Sigmoid colon (tissue), 7 donors: ENCODE data around the gene TMSB10. TPM values are rescaled to one million over a fixed set of nuclear protein-coding genes. Genes with fewer than 3 reads are reported as not detected.

Experiments used
- DNase-seq: peaks from one replicate; pipeline ENCODE4 v3.0.0-alpha.2; 2019
- H3K27ac ChIP-seq, 4 donors: fragments of 200-600 bp; sonication (generic); one replicate each; pipeline ENCODE4 v1.5.1; 2016 to 2019; ENCODE audit warnings: mild to moderate bottlenecking in 1 of 4
- H3K27me3 ChIP-seq, 3 donors: fragments of 200-600 bp; sonication (generic); one replicate each; pipeline ENCODE4 v1.5.1; 2019; ENCODE audit warnings: mild to moderate bottlenecking in 1 of 3
- H3K36me3 ChIP-seq, 4 donors: fragments of 200-600 bp; sonication (generic); one replicate each; pipeline ENCODE4 v1.5.1; 2016 to 2019
- H3K4me1 ChIP-seq, 4 donors: fragments of 200-600 bp; sonication (generic); one replicate each; pipeline ENCODE4 v1.5.1; 2017 to 2019
- H3K4me3 ChIP-seq, 4 donors: fragments of 200-600 bp; sonication (generic); one replicate each; pipeline ENCODE4 v1.5.1; 2017 to 2019; ENCODE audit warnings: mild to moderate bottlenecking in 2 of 4, moderate library complexity in 1 of 4
- H3K9me3 ChIP-seq, 4 donors: fragments of 200-600 bp in 3 of 4; sonication (generic) in 3 of 4; one replicate each; pipeline versions ENCODE4 v1.5.1 to v1.6.1; 2013 to 2019
- EP300 ChIP-seq, 4 donors: sonication (generic); formaldehyde crosslinking; IDR thresholded peaks; one replicate each; pipeline ENCODE4 v1.6.1; 2017; ENCODE audit warnings: antibody characterized with exemption in 4 of 4
- POLR2A ChIP-seq, 2 donors: fragments of 450-650 bp; IDR thresholded peaks; one replicate each; pipeline ENCODE4 v1.6.1; 2016; ENCODE audit warnings: antibody characterized with exemption in 2 of 2, mild to moderate bottlenecking in 2 of 2, moderate library complexity in 2 of 2
- POLR2AphosphoS5 ChIP-seq, 4 donors: sonication (generic); formaldehyde crosslinking; IDR thresholded peaks; one replicate each; pipeline ENCODE4 v1.6.1; 2017; ENCODE audit warnings: antibody characterized with exemption in 4 of 4
- WGBS, 2 donors: extraction: QIAGEN DNeasy Blood & Tissue Kit; methylation state at CpG; one replicate each; pipeline ENCODE4 v1.1.7; 2013; 5-methylcytosine and 5-hydroxymethylcytosine counted together
- intact Hi-C: fragments of 100-400 bp; cut with DNase I; formaldehyde crosslinking; loops from one replicate; pipeline ENCODE4 v1.15.1; 2023
- polyA plus RNA-seq, 3 donors: library from polyadenylated mRNA; stranded (reverse); fragments of 200-250 nt; gene quantifications; one replicate each; pipeline ENCODE4 v1.2.3, GENCODE V29; 2013
- total RNA-seq, 4 donors: library from RNA; depleted of rRNA; stranded (reverse); fragments of >200 nt; gene quantifications; one replicate each; pipeline ENCODE4 v1.1.0, GENCODE V29; 2016
- TF ChIP-seq, protein P1 (sequence below), 4 experiments: fragments of 450-650 bp in 3 of 4; fragments of 200-600 bp in 1 of 4; IDR thresholded peaks; one replicate each; pipeline ENCODE4 v1.5.1; 2016 to 2019; ENCODE audit warnings: antibody characterized with exemption in 4 of 4, mild to moderate bottlenecking in 3 of 4, moderate library complexity in 2 of 4
- donor health status: healthy with polysubstance abuse.
- donor health status: Bipolar disorder and iron deficiency.
- donor health status: healthy.

TMSB10 gene
- total and polyA plus RNA-seq, 7 donors: 1,887 to 4,314 (median 2,459) TPM

- TF ChIP-seq EP300 (IDR thresholded peaks at IDR 0.05) (no peak), POLR2A (IDR thresholded peaks at IDR 0.05) (no peak), POLR2AphosphoS5 (IDR thresholded peaks at IDR 0.05) (no peak)
- TF ChIP-seq, protein P1, sequence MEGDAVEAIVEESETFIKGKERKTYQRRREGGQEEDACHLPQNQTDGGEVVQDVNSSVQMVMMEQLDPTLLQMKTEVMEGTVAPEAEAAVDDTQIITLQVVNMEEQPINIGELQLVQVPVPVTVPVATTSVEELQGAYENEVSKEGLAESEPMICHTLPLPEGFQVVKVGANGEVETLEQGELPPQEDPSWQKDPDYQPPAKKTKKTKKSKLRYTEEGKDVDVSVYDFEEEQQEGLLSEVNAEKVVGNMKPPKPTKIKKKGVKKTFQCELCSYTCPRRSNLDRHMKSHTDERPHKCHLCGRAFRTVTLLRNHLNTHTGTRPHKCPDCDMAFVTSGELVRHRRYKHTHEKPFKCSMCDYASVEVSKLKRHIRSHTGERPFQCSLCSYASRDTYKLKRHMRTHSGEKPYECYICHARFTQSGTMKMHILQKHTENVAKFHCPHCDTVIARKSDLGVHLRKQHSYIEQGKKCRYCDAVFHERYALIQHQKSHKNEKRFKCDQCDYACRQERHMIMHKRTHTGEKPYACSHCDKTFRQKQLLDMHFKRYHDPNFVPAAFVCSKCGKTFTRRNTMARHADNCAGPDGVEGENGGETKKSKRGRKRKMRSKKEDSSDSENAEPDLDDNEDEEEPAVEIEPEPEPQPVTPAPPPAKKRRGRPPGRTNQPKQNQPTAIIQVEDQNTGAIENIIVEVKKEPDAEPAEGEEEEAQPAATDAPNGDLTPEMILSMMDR (IDR thresholded peaks at IDR 0.05): no peak
- Histone ChIP-seq H3K27ac (no peak overlapping the region), H3K4me1 (peaks cover 0 to 23% (median 13%) of the 10 kb centered on the region in 4 donors), H3K27me3 (no peaks in the 10 kb centered on the region), H3K9me3 (no peaks in the 10 kb centered on the region), H3K36me3 (no peaks in the 10 kb centered on the region), H3K4me3 (no peak overlapping the region)
- DNase-seq: no peak
- intact Hi-C loops: no loop called here
- 96% methylated on average over 6 of the region's 6 CpGs for WGBS, 2 donors
These were observed 48.9 kb downstream of the TMSB10 start for GRCh38 chr2:84954329-84954728.

Other genes with a start within 250 kb of the TMSB10 start
- 1 to 10 TPM in 1 of 4 donors, under 1 TPM in 3; 0.16 to 3.6 (median 0.65) TPM for gene TRABD2A, start 24.6 kb upstream of the TMSB10 start, total RNA-seq
- 10 to 100 TPM; 16.8 to 46.4 (median 25.4) TPM for gene TRABD2A, start 24.6 kb upstream of the TMSB10 start, polyA plus RNA-seq
- 10 to 100 TPM; 35.7 to 64.5 (median 39.6) TPM for gene KCMF1, start 65.5 kb downstream of the TMSB10 start, total RNA-seq
- gene KCMF1, start 65.5 kb downstream of the TMSB10 start, polyA plus RNA-seq: 10 to 100 TPM; 44.6 to 73.1 (median 64.3) TPM
- 10 to 100 TPM in 1 of 4 donors, 1 to 10 TPM in 3; 2.9 to 15.2 (median 5.1) TPM for gene TCF7L1, start 227.7 kb downstream of the TMSB10 start, total RNA-seq
- gene TCF7L1, start 227.7 kb downstream of the TMSB10 start, polyA plus RNA-seq: 1 to 10 TPM; 1.2 to 4.8 (median 4.0) TPM